ENCODE results near the gene DDX3X.

DDX3X gene

GRCh38 chrX:41326431-41326830 is 7.5 kb upstream of the DDX3X start:
- in situ Hi-C loops (cut with HindIII; ENCODE audit: low sequenced_read_pairs), result no loop called here

DNA sequence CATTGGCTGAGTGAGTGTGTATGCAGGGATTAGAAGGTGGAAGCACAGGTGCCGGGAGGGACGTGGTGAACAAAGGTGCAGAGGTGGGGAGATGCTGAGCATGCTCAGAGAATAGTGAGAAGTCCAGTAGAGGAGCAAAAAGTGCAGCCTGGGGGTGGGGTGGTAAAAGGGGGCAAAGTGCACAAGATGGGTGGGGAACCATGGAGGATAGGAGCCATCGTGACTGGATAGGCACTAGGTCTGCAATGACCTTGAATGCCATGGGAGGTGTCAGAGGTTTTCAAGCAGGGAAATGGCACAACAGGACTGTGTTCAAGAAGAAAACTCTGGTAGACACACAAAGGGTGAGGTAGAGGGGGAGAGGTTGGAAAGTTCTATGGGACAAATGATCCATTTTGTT is 6.6 kb upstream of the DDX3X start:
- in situ Hi-C loops (cut with HindIII; ENCODE audit: low sequenced_read_pairs), result no loop called here

DNA sequence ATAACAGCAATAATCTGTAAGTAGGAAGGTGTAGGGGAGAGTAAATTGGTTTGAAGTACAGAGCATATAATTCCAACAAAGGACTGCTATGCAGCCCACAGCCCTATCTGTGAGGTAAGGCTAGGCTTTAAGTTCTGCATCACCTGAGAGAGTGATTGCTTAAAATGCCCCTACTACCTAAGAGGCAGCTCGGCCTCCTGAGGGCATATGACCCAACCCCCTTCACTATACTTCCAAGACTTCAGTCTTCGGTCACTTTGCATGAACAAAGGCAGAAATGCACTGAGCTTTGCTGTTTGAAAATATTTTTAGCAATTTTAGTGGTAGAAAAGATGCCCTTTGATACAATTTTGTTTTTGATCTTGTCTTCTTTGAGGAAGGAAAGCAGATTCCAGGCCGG is 4.9 kb upstream of the DDX3X start:
- in situ Hi-C loops (cut with HindIII; ENCODE audit: low sequenced_read_pairs), result no loop called here

GRCh38 chrX:41332005-41332404 is 2.0 kb upstream of the DDX3X start:
- in situ Hi-C loops (cut with HindIII; ENCODE audit: low sequenced_read_pairs), result no loop called here

DNA sequence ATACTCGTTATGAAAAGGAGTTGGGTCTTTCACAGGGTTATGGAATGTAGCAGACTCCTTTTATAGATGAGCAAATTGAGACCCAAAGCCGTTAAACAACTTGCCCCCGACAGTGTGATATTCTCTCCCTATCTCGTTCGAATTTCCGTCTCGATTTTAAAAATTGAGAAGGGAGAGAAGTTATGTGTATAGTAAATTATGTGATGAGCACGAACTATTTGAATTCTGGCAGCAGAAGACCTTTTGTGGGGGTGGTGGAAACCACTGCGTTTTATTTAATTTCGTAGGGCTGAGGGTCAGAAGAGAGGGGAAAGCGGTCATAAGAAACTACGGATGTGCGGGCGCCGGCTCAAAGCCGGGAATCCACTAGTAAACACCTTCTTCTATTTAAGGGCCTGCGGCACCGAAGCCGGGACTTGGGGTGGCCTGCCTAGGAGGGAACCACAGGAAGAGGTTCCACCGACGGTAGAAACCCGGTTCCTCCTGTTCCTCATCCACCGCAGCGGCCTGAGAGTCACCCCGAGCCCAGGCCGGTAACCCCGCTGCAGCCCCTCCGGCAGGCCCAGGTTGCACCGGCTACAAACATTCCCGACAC is 1.5 kb upstream of the DDX3X start:
- in situ Hi-C loops (cut with HindIII; ENCODE audit: low sequenced_read_pairs), result no loop called here

DNA sequence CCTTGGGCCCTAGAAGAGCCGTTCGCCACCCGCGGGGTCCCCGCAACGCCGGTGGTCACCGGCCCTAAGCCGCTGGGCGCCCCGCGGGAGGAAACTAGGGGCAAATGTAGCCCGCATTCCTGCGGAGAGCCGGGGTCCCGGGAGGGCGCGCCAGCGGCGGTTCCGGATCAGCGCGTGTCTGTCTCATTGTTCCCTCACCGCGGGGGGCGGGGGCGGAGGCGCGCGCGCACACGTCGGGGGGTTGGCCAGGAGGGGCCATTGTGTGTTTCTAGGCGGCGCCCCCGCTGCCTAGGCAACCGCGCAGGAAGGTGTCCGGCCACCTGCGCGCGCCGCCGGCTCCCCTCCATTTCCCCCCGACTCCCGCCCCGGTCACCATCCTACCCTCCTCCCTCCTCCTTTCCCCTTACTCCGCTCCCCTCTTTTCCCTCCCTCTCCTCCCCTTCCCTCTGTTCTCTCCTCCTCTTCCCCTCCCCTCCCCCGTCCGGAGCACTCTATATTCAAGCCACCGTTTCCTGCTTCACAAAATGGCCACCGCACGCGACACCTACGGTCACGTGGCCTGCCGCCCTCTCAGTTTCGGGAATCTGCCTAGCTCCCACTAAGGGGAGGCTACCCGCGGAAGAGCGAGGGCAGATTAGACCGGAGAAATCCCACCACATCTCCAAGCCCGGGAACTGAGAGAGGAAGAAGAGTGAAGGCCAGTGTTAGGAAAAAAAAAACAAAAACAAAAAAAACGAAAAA is 789 bp upstream of the DDX3X start:
- in situ Hi-C loops (cut with HindIII; ENCODE audit: low sequenced_read_pairs), result no loop called here

DNA sequence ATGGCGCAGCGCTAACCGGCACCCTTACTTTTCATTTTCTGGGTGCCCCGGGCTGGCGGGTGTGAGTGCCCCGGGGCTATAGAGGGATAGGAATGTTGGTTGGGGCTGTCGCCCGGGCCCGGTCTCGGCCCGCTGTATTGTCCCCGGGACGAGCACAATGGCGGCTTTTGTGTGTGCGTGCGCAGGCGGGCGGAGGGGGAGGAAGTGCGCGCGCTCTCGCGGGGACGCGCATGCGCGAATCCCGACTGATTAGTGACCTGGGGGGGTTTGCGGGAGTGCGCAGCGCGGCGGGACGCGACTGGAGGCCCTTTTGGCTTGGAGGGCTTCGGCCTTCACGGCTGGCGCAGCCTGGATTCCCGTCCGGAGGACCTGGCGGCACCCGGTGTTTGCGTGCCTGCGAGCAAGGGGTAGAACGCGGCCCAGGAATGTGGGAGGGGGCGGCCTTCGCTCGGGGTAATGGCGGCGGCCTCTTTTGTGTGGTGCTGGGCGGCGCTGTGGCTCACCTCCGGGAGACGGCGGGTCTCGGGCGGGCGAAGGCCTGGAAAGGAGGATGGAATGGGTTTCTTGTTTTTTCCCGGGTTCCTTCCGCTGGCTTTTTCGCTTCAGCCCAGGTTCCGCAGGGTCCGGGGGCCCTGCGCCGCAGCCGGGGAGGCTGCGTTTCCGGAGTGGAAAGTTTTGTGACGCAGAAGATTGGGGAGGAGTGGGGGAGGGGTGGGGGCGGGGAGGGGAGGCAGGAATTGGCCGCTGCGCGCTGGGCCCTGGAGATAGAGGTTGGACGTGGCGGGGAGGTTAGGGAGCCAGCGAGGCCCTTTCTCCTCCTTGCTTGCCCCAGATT is 618 bp downstream of the DDX3X start:
- in situ Hi-C loops (cut with HindIII; ENCODE audit: low sequenced_read_pairs), result no loop called here

- in situ Hi-C loops (cut with HindIII; ENCODE audit: low sequenced_read_pairs), result no loop called here
Observed at GRCh38 chrX:41335198-41335957, 1.4 kb downstream of the DDX3X start.

DNA sequence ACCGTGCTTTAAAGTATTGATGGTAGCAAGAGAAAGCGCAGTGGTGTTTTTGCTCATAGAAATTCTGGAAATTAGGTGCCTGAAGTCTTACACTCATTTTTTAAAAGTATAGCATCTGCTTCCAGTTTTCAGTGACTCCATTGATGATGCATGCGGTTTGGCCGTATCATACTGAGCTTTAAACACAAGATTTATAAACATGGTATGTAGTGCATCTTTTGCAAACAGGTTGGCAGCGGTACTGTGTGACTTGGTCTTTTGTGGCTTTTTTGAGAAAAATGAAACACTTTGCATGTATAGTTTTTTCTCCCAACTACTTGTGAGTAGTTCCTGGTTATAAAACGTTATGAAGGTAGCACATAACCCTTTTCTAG is 2.0 kb downstream of the DDX3X start:
- in situ Hi-C loops (cut with HindIII; ENCODE audit: low sequenced_read_pairs), result no loop called here

DNA sequence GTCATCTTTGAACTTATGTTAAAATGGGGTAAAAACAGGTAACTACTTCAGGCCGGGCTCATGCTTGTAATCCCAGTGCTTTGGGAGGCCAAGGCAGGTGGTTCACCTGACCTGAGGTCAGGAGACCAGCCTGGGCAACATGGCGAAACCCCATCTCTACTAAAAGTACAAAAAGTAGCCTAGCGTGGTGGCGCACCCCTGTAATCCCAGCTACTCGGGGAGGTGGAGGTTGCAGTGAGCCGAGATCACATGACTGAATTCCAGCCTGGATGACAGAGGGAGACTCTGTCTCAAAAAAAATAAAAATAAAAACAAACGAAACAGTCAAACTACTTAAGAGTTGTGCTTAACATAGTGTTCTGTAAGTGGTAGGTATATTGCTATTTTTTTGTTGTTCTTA is 2.5 kb downstream of the DDX3X start:
- in situ Hi-C loops (cut with HindIII; ENCODE audit: low sequenced_read_pairs), result no loop called here

- in situ Hi-C loops (cut with HindIII; ENCODE audit: low sequenced_read_pairs), result no loop called here
Observed at GRCh38 chrX:41337140-41337539, 3.2 kb downstream of the DDX3X start.

DNA sequence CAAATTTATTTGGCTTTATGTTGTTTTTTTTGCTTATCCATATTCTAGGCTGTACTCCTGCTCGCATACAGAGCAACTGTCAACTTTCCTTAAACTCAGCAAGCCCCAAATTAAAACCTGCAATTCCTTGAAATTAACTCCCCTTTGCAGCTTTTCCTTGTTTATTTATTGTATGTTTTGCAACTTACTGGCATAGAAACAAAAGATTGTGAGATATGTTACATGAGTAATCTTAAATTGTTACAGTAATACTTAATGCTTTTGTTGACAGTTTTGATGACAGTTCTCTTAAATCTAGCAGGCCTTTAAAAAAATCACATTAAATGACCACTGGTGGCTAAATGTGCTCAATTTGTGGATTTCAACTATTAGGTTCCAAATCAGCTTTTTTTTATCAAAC is 4.5 kb downstream of the DDX3X start:
- in situ Hi-C loops (cut with HindIII; ENCODE audit: low sequenced_read_pairs), result no loop called here

DNA sequence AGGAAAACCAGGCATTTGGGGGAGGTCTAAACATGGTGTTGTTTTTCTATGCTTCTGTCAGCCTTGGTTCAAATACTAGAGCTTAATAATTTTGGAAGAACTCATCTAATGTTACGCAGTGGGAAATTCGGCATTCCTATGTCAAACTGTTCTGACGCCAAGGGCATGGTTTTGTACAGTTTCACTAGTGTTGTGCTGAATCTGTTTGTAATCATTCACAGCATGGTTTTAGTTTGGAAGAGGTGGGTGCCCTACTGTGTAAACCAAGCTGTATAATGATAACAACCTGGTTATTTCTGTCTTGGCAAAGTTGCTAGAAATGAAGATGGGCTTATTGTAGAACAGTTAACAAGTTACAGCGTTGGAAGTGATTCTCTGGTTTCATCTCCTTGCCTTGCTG is 5.2 kb downstream of the DDX3X start:
- in situ Hi-C loops (cut with HindIII; ENCODE audit: low sequenced_read_pairs), result no loop called here

GRCh38 chrX:41344053-41344452 is 10.1 kb downstream of the DDX3X start:
- in situ Hi-C loops (cut with HindIII; ENCODE audit: low sequenced_read_pairs), result no loop called here

GRCh38 chrX:41347186-41347585 is 13.2 kb downstream of the DDX3X start:
- in situ Hi-C loops (cut with HindIII; ENCODE audit: low sequenced_read_pairs), result no loop called here

DNA sequence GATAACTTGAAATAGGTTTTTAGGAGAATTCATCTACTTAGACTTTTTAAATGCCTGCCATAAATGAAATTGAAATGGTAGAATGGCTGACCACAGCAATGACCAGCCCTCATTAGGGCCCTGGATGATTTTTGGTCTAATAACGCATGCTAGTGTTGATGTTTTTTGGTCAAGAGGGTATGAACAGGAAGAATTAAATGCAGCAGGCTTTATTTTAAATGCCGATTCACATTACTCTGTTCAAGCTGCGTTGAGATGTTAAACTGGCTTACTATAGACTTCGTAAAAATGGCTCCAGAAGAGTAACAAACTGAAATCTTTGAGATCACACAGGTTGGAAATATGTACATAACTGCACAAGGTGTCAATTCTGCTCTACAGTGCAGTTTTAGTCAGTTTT is 14.6 kb downstream of the DDX3X start:
- in situ Hi-C loops (cut with HindIII; ENCODE audit: low sequenced_read_pairs), result no loop called here

- in situ Hi-C loops (cut with HindIII; ENCODE audit: low sequenced_read_pairs), result no loop called here
Observed at GRCh38 chrX:41350150-41350975, 16.4 kb downstream of the DDX3X start.

DNA sequence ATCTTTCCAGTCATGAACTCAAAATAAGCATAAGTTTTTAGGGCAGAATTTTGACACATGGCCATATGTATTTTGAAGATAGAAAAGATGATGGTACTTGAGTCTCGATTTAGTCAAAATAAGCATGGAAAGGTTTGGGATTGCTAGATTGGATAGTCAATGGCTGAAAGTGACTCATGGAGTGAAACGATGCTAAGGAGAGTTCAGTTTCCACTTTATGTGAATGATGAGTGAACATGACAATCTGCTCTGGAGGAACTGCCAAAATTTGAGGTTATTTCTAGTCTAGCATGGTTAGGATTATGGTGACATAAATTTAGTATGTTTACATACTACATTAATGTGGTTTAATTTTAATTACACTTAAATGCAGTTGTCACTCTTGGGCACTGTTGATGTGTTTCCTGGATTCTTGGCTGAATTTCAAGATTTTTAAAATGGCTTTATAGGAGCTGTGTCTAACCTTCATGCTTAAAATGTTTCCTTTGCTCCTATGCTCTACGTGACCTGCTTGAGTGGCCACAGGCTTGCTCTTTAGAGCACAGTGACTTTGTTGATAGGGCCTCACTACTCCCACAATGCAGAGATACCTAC is 17.1 kb downstream of the DDX3X start:
- in situ Hi-C loops (cut with HindIII; ENCODE audit: low sequenced_read_pairs), result no loop called here

DNA sequence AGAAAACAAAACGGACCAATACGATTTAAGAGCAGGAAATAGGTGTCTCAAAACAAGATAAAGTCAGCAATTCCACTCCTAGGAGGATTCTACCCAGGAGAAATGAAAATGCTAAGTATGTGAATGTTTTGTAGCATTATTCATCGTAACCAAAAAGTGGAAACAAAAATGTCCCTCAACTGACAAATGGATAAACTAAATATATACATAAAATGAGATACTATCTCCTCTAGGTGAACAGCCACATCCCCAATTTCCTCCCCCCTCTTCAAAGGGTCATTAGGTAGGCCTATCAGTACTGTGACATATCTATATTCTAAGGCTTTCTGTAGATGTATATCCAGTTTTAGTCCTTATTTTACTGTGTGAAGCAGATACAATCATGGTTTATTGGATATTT is 18.0 kb downstream of the DDX3X start:
- in situ Hi-C loops (cut with HindIII; ENCODE audit: low sequenced_read_pairs), result no loop called here

- in situ Hi-C loops (cut with HindIII; ENCODE audit: low sequenced_read_pairs), result no loop called here
Observed at GRCh38 chrX:41352329-41352838, 18.4 kb downstream of the DDX3X start.

Data from endothelial cell of hepatic sinusoid (primary cell).